ENCODE results near the gene PRR23E. TPM values are rescaled to one million over a fixed set of nuclear protein-coding genes. Genes with fewer than 3 reads are reported as not detected.

Gene PRR23E, protein sequence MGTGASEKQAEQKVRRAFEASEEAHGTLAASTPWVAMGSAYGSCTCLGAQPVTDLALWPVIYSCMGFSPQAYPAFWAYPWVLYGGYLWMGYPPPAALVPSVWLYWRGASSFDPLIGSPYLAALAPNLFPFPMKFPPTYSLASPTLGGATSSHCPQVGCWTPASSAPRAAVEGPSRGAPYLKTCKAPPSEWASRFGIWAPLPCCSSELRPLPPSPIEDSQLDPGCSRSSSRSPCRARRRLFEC
- total RNA-seq = not detected
- long read RNA-seq = 0 reads

DNA sequence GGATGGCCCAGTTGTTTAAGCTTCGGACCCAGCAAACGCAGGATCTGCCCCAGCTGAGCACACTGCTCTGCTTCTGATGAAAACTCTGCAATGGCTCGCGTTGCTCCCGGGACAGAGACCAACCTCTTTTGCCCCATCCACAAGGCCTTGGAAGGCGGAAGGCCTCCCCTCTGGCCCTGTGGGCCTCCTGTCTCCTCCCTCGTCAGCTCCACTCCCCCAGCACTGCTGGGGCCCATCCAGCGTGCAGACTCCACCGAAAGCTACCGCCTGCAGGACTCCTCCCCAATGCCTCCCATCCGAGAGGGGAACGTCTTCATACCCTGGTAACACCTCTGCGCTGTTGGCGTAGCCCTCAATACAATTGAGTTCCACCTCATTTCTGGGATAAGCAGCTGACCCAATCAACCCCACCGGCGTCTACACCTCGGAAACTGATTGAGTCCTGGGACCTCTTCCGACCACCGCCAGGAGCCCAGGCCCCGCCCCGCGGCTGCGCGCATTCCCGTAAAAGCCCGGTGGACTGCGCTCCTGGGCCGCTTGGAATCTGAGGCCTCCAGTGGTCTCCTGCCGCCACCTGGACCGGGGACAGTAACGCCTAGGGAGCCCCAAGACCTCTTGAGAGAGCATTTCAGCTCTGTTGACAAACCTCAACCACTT lies at the start of gene PRR23E:
TSS of gene PRR23E (plus strand) at position 556 of the 657 bp plus-strand sequence. CDS start 3,555 bp downstream, outside the sequence.
- Histone ChIP-seq H3K27ac (no peak within 1 kb of the TSS), H3K27me3 (ENCODE audit: low read depth) (no peaks in the 10 kb centered on the region), H3K4me1 (no peaks in the 10 kb centered on the region), H3K36me3 (no peaks in the 10 kb centered on the region), H3K9me3 (no peaks in the 10 kb centered on the region), H3K4me3 (no peak within 1 kb of the TSS)
- no peak for ATAC-seq
- TF ChIP-seq, protein P1, sequence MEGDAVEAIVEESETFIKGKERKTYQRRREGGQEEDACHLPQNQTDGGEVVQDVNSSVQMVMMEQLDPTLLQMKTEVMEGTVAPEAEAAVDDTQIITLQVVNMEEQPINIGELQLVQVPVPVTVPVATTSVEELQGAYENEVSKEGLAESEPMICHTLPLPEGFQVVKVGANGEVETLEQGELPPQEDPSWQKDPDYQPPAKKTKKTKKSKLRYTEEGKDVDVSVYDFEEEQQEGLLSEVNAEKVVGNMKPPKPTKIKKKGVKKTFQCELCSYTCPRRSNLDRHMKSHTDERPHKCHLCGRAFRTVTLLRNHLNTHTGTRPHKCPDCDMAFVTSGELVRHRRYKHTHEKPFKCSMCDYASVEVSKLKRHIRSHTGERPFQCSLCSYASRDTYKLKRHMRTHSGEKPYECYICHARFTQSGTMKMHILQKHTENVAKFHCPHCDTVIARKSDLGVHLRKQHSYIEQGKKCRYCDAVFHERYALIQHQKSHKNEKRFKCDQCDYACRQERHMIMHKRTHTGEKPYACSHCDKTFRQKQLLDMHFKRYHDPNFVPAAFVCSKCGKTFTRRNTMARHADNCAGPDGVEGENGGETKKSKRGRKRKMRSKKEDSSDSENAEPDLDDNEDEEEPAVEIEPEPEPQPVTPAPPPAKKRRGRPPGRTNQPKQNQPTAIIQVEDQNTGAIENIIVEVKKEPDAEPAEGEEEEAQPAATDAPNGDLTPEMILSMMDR (IDR thresholded peaks at IDR 0.05) = no peak
- intact Hi-C loops (cut with DNase I) = no loop called here
- no peak for DNase-seq

DNA sequence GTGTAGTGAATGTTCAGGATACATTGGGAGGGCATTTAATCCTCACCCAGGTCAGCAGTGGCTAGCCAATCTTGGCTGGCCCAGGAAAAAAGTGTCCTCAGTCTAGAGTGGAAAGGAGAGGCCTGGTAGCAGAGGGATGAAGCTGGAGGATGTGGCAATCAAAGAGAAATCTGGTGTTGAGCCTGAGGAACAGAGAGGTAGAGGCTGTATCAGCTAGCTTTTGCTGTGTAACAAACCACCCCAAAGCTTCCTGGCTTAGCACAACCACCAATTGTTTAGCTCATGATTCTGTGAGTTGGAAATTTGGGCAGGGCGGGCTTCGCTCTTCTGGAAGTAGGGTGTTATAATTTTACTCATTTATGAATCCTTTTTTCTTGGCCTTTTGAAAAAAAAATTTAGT lies 49.8 kb upstream of the PRR23E start:
- no peak for DNase-seq
- Histone ChIP-seq H3K36me3 (no peaks in the 10 kb centered on the region), H3K27ac (no peak overlapping the region), H3K9me3 (no peaks in the 10 kb centered on the region), H3K4me3 (no peak overlapping the region), H3K27me3 (ENCODE audit: low read depth) (no peaks in the 10 kb centered on the region), H3K4me1 (peaks cover 4% of the 10 kb centered on the region)
- intact Hi-C loops (cut with DNase I) = no loop called here
- no peak for ATAC-seq
- TF ChIP-seq, protein P1 (IDR thresholded peaks at IDR 0.05) = no peak

DNA sequence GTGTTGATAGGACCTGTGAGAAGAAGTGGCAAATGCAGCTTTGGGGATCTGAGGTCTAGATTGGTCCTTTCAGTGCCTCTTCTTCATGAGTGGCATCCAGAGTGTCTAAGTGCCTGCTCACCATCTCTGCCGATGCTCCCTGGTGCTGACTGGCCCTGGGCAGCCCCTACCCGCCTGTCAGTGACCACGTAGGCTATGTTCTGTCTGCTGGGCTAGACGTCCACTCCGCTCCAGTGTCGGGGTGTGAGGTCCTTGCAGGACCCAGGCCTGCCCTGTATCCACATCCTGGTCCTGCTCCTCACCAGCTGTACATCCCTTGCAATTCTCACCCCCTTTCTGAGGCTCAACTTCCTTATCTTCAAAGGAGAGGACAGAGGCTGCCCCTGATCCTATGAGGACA lies 48.3 kb upstream of the PRR23E start:
- H3K27me3 ChIP-seq (ENCODE audit: low read depth) = no peaks in the 10 kb centered on the region
- H3K4me3 ChIP-seq = no peak overlapping the region
- no peaks in the 10 kb centered on the region for H3K9me3 ChIP-seq
- intact Hi-C loops (cut with DNase I) = no loop called here
- no peak for DNase-seq
- no peak for ATAC-seq
- H3K4me1 ChIP-seq = peaks cover 4% of the 10 kb centered on the region
- no peaks in the 10 kb centered on the region for H3K36me3 ChIP-seq
- no peak overlapping the region for H3K27ac ChIP-seq
- TF ChIP-seq, protein P1 (IDR thresholded peaks at IDR 0.05) = no peak

DNA sequence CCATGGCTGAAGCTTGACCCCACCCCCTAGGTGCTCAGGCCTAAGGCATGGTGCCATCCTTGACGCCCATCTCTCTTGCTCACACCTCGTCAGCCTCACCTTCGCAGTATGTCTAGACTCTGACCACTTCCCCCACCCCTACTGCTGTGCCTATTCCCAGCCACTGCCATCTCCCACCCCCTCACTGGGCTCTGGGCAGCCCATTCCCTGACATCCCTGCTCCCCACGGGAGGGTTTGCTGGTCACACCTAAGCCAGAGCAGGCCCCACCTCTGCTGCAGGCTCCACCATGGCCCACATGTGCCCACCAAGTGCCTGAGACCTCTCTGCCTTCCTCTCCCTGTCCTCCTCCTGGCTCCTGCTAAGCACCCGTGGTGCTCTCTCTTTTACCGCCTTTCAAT lies 47.7 kb upstream of the PRR23E start:
- intact Hi-C loops (cut with DNase I) = no loop called here
- TF ChIP-seq, protein P1 (IDR thresholded peaks at IDR 0.05) = no peak
- H3K36me3 ChIP-seq = no peaks in the 10 kb centered on the region
- no peaks in the 10 kb centered on the region for H3K27me3 ChIP-seq (ENCODE audit: low read depth)
- no peak for DNase-seq
- ATAC-seq = no peak
- H3K4me3 ChIP-seq = no peak overlapping the region
- no peaks in the 10 kb centered on the region for H3K9me3 ChIP-seq
- no peak overlapping the region for H3K27ac ChIP-seq
- H3K4me1 ChIP-seq = peaks cover 4% of the 10 kb centered on the region

DNA sequence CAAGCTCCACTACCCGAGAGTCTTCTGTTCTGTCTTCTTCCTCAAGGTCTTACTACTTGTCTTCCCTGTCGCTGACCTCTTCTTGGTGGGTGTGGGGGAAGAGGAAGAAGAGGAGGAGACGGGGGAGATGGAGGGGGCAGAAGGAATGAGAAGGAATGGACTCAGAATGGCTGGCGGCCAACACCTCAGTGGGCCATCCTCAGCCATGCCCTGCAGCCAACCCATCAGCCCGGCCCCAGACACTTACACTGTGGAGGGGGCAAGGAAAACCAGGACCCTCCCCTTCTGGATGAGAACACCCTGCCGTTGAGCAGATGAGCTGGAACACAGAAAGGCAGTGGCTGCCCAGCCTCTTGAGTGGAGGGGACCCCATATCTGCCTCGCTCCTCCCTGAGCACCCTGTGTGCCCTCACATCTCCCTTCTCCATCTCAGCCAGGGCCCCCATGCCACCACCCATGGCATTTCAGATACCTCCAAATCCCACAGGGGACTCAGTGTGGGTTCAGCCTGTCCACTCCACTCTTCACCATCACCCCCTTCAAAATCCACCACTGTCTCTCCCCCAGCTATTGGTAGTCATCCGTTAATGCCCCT lies 45.5 kb upstream of the PRR23E start:
- DNase-seq = no peak
- ATAC-seq = no peak

More for the DNA sequence above, 45.5 kb upstream of the PRR23E start:
- H3K9me3 ChIP-seq = no peaks in the 10 kb centered on the region
- no peaks in the 10 kb centered on the region for H3K4me1 ChIP-seq
- no peak overlapping the region for H3K4me3 ChIP-seq
- intact Hi-C loops (cut with DNase I) = no loop called here
- TF ChIP-seq, protein P1 (IDR thresholded peaks at IDR 0.05) = no peak
- H3K27ac ChIP-seq = no peak overlapping the region
- H3K36me3 ChIP-seq = no peaks in the 10 kb centered on the region
- no peaks in the 10 kb centered on the region for H3K27me3 ChIP-seq (ENCODE audit: low read depth)

Data from lower lobe of right lung (tissue), 2 donors.